GM12865 (cell line): ENCODE data around the gene SLC7A4.
"Not testable (repeated sequence)": the region's sequence is repeated elsewhere in the genome, so short reads cannot be mapped to it uniquely, and the experiment has no call there.

Experiments
- DNase-seq: peaks from one replicate; pipeline ENCODE4 v3.0.0; 2010; ENCODE audit warnings: low read depth
- H3K4me3 ChIP-seq: 2 replicates; pipeline ENCODE4 v1.5.1; 2011; ENCODE audit warnings: mild to moderate bottlenecking, low read depth, low read length, control low read depth
- CTCF ChIP-seq: IDR thresholded peaks from 2 replicates; pipeline ENCODE4 v1.5.1; 2011; ENCODE audit warnings: low read length, control low read depth, low read depth, inconsistent platforms; ENCODE audit not compliant: insufficient read depth; ENCODE audit errors: missing control alignments

SLC7A4 gene

GRCh38 chr22:21075516-21076138, 43.3 kb upstream of the SLC7A4 start:
- no peak overlapping the region for H3K4me3 ChIP-seq
- no peak for TF ChIP-seq CTCF
- no peak for DNase-seq

- TF ChIP-seq CTCF, result no peak
- no peak overlapping the region for H3K4me3 ChIP-seq
- DNase-seq, result no peak
Measured at GRCh38 chr22:21074102-21074715, 41.8 kb upstream of the SLC7A4 start.

- TF ChIP-seq CTCF, result no peak
- no peak for DNase-seq
- no peak overlapping the region for H3K4me3 ChIP-seq
Measured at GRCh38 chr22:21073482-21073881, 41.1 kb upstream of the SLC7A4 start.

- H3K4me3 ChIP-seq, result no peak overlapping the region
- TF ChIP-seq CTCF, result no peak
- no peak for DNase-seq
Measured at GRCh38 chr22:21073023-21073422, 40.7 kb upstream of the SLC7A4 start.

GRCh38 chr22:21071796-21072195, 39.4 kb upstream of the SLC7A4 start:
- not testable (repeated sequence) for DNase-seq, H3K4me3 ChIP-seq

- TF ChIP-seq CTCF, result no peak
- no peak overlapping the region for H3K4me3 ChIP-seq
- no peak for DNase-seq
Measured at GRCh38 chr22:21070690-21071615, 38.6 kb upstream of the SLC7A4 start.

- no peak for DNase-seq
- H3K4me3 ChIP-seq, result no peak overlapping the region
- TF ChIP-seq CTCF, result no peak
Measured at GRCh38 chr22:21069375-21069774, 37.0 kb upstream of the SLC7A4 start.
